T1000 (cell line): ENCODE measurements around the gene PAPPA.

ENCODE experiments used
- DNase-seq: peaks from one replicate; lab custom pipeline; 2025; ENCODE audit warnings: mixed read lengths; lab: John Stamatoyannopoulos, UW

PAPPA gene

GRCh38 chr9:116276651-116277121, 123.1 kb downstream of the PAPPA start:
- DNase-seq, result no peak

GRCh38 chr9:116278326-116278725, 124.7 kb downstream of the PAPPA start:
- DNase-seq, result no peak

GRCh38 chr9:116279230-116279629, 125.6 kb downstream of the PAPPA start:
- no peak for DNase-seq

GRCh38 chr9:116280529-116280928, 126.9 kb downstream of the PAPPA start:
- no peak for DNase-seq

- no peak for DNase-seq
Observed at GRCh38 chr9:116282597-116282996, 129.0 kb downstream of the PAPPA start.

- DNase-seq, result no peak
Observed at GRCh38 chr9:116284518-116284917, 130.9 kb downstream of the PAPPA start.

GRCh38 chr9:116285320-116285719, 131.7 kb downstream of the PAPPA start:
- no peak for DNase-seq

- DNase-seq, result no peak
Observed at GRCh38 chr9:116286297-116286696, 132.7 kb downstream of the PAPPA start.

- DNase-seq, result no peak
Observed at GRCh38 chr9:116287721-116288120, 134.1 kb downstream of the PAPPA start.

GRCh38 chr9:116288658-116289057, 135.1 kb downstream of the PAPPA start:
- peak; percentile 78 for DNase-seq

- DNase-seq, result no peak
Observed at GRCh38 chr9:116297346-116297745, 143.8 kb downstream of the PAPPA start.

GRCh38 chr9:116298249-116298648, 144.7 kb downstream of the PAPPA start:
- DNase-seq, result no peak

- no peak for DNase-seq
Observed at GRCh38 chr9:116298878-116299391, 145.3 kb downstream of the PAPPA start.

GRCh38 chr9:116300360-116300870, 146.8 kb downstream of the PAPPA start:
- no peak for DNase-seq

- no peak for DNase-seq
Observed at GRCh38 chr9:116303270-116303669, 149.7 kb downstream of the PAPPA start.

- DNase-seq, result no peak
Observed at GRCh38 chr9:116303886-116304538, 150.4 kb downstream of the PAPPA start.

- DNase-seq, result no peak
Observed at GRCh38 chr9:116304761-116305160, 151.2 kb downstream of the PAPPA start.

GRCh38 chr9:116308076-116308475, 154.5 kb downstream of the PAPPA start:
- DNase-seq, result no peak

GRCh38 chr9:116309900-116310611, 156.5 kb downstream of the PAPPA start:
- DNase-seq, result no peak

- DNase-seq, result no peak
Observed at GRCh38 chr9:116312221-116312620, 158.6 kb downstream of the PAPPA start.

- no peak for DNase-seq
Observed at GRCh38 chr9:116313638-116314037, 160.0 kb downstream of the PAPPA start.

GRCh38 chr9:116316246-116316645, 162.7 kb downstream of the PAPPA start:
- no peak for DNase-seq

- DNase-seq, result no peak
Observed at GRCh38 chr9:116317503-116317902, 163.9 kb downstream of the PAPPA start.
